T-helper 17 cell (primary cell): Measurements from ENCODE around the gene NSMCE1. TPM values are rescaled to one million over a fixed set of nuclear protein-coding genes. Genes with fewer than 3 reads are reported as not detected.

ENCODE experiments used
- ATAC-seq: fragments of 150-1000 bp; cut with Tn5 transposase; 2 replicates; pipeline ENCODE4 v1.10.0; 2021; ENCODE audit warnings: mild to moderate bottlenecking, moderate library complexity
- DNase-seq, 3 donors: peaks; one replicate each; pipeline versions ENCODE4 v3.0.0 to v3.0.0-alpha.2; 2020 to 2021
- H3K9me3 ChIP-seq: one replicate; pipeline ENCODE4 v1.7.0; 2013; ENCODE audit warnings: low read length, mild to moderate bottlenecking; ENCODE audit not compliant: control insufficient read depth, poor library complexity, severe bottlenecking
- H3K27ac Mint-ChIP-seq: one replicate; pipeline ENCODE4 v1.8.0; 2022; ENCODE audit warnings: mild to moderate bottlenecking, moderate library complexity, mixed read lengths
- H3K27me3 Mint-ChIP-seq: one replicate; pipeline ENCODE4 v1.8.0; 2022; ENCODE audit warnings: mixed read lengths
- H3K36me3 Mint-ChIP-seq: one replicate; pipeline ENCODE4 v1.8.0; 2022; ENCODE audit warnings: low read depth, mixed read lengths
- H3K4me1 Mint-ChIP-seq: one replicate; pipeline ENCODE4 v1.8.0; 2022; ENCODE audit warnings: mild to moderate bottlenecking, mixed read lengths
- H3K4me3 Mint-ChIP-seq: one replicate; pipeline ENCODE4 v1.8.0; 2022; ENCODE audit warnings: mild to moderate bottlenecking, moderate library complexity, mixed read lengths
- total RNA-seq, 4 donors: library from RNA in 2 of 4; stranded (reverse) in 2 of 4; gene quantifications; one replicate each; pipeline ENCODE4 v1.2.3 and lab custom pipeline; 2022 to 2026

Gene NSMCE1
- total RNA-seq, 2 donors from 2014 or later, result 35.1 to 49.2 TPM

- no peaks in the 10 kb centered on the region for H3K9me3 ChIP-seq
- H3K27me3 Mint-ChIP-seq, result no peaks in the 10 kb centered on the region
- no peak for ATAC-seq
- peaks cover 79% of the 10 kb centered on the region for H3K4me1 Mint-ChIP-seq
- H3K4me3 Mint-ChIP-seq, result peak overlapping the region; percentile 47
- DNase-seq, result no peak
- H3K27ac Mint-ChIP-seq, result peak overlapping the region; percentile 100
- peaks cover 2% of the 10 kb centered on the region for H3K36me3 Mint-ChIP-seq
Measured at GRCh38 chr16:27233731-27234130, 34.8 kb downstream of the NSMCE1 start.

DNA sequence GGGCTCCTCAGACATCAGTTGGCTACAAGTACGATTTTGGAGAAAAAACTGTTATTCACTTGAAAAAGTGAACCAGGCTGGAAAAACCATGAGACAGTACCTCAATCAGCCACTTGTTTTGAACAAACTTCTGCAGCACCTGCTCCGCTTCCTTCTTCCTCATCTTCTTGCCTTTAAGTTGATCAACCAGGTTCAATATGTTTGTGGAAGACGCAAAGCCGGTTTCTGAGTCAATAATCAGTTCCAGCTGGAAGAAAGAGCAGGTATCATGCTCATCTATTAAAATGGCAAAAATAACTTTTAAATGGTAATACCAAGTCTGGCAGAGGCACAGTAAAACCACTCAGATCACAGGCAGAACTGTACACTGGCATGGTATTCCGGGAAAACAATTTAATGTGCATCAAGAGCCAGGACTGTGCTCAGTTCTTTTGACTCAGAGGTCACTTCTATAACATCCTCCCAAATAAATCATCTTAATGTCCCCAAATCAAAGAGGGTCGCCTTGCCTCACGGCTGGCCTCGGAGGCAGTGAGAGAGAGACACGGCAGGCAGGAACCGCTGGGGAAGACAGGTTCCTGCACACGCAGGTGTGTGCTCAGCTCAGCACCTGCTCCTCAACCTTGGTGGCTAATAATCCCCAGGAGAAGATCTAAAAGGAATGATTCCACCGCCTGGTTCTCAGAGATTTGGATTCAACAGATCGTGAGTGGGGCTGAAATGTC lies 35.5 kb downstream of the NSMCE1 start:
- no peaks in the 10 kb centered on the region for H3K9me3 ChIP-seq
- Mint-ChIP-seq H3K27me3 (no peaks in the 10 kb centered on the region), H3K4me3 (peak overlapping the region; percentile 82), H3K4me1 (peaks cover 75% of the 10 kb centered on the region), H3K27ac (peak overlapping the region; percentile 100), H3K36me3 (peaks cover 2% of the 10 kb centered on the region)
- no peak for DNase-seq
- ATAC-seq, result no peak

GRCh38 chr16:27232061-27232900 lies 36.3 kb downstream of the NSMCE1 start:
- peak overlapping the region; percentile 82 for H3K4me3 Mint-ChIP-seq
- H3K27me3 Mint-ChIP-seq, result no peaks in the 10 kb centered on the region
- H3K36me3 Mint-ChIP-seq, result peaks cover 2% of the 10 kb centered on the region
- H3K4me1 Mint-ChIP-seq, result peaks cover 69% of the 10 kb centered on the region
- no peaks in the 10 kb centered on the region for H3K9me3 ChIP-seq
- H3K27ac Mint-ChIP-seq, result peak overlapping the region; percentile 100
- ATAC-seq (no peak), DNase-seq (no peak)

GRCh38 chr16:27231692-27232060 lies 36.9 kb downstream of the NSMCE1 start:
- no peak for DNase-seq
- no peaks in the 10 kb centered on the region for H3K9me3 ChIP-seq
- ATAC-seq, result no peak
- H3K4me1 Mint-ChIP-seq, result peaks cover 63% of the 10 kb centered on the region
- no peaks in the 10 kb centered on the region for H3K27me3 Mint-ChIP-seq
- H3K4me3 Mint-ChIP-seq, result peak overlapping the region; percentile 82
- peak overlapping the region; percentile 100 for H3K27ac Mint-ChIP-seq
- H3K36me3 Mint-ChIP-seq, result peaks cover 2% of the 10 kb centered on the region

GRCh38 chr16:27230562-27231001 lies 38.0 kb downstream of the NSMCE1 start:
- peak overlapping the region; percentile 100 for H3K27ac Mint-ChIP-seq
- ATAC-seq, result peak; percentile 67
- peaks cover 2% of the 10 kb centered on the region for H3K36me3 Mint-ChIP-seq
- no peaks in the 10 kb centered on the region for H3K27me3 Mint-ChIP-seq
- H3K4me1 Mint-ChIP-seq, result peaks cover 63% of the 10 kb centered on the region
- peak overlapping the region; percentile 90 for H3K4me3 Mint-ChIP-seq
- peak; percentile 43 to 64 (median 64) for DNase-seq
- no peaks in the 10 kb centered on the region for H3K9me3 ChIP-seq

DNA sequence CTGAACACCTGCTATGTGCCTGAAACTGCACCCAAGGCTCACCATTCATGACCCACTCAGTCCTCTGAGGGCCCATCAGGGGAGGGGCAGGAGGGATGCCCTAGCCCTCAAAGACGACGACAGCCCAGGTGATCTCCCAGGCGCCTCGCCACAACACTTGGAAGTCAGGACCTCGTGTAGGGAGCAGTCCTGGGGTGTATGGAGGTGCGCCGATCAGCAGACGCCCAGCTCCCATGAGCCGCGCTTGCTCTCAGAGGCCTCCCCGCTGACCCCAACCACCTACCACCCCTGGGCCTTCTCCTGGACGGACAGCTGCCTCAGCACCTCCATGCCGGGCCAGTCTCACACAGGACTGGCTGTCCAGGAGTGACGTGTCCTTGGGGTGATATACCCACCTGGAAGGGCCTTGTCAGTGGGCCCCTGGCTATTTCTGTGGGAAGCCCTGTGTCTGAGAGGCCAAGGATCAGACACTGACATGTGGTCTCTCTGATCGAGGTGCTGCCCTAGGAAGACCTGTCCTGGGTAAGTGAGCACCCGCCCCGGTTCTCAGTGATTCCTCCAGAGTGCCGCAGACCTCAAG lies 38.6 kb downstream of the NSMCE1 start:
- Mint-ChIP-seq H3K4me3 (peak overlapping the region; percentile 90), H3K27ac (peak overlapping the region; percentile 100), H3K4me1 (peaks cover 57% of the 10 kb centered on the region), H3K36me3 (peaks cover 2% of the 10 kb centered on the region), H3K27me3 (no peaks in the 10 kb centered on the region)
- DNase-seq, result no peak
- ATAC-seq, result no peak
- no peaks in the 10 kb centered on the region for H3K9me3 ChIP-seq

DNA sequence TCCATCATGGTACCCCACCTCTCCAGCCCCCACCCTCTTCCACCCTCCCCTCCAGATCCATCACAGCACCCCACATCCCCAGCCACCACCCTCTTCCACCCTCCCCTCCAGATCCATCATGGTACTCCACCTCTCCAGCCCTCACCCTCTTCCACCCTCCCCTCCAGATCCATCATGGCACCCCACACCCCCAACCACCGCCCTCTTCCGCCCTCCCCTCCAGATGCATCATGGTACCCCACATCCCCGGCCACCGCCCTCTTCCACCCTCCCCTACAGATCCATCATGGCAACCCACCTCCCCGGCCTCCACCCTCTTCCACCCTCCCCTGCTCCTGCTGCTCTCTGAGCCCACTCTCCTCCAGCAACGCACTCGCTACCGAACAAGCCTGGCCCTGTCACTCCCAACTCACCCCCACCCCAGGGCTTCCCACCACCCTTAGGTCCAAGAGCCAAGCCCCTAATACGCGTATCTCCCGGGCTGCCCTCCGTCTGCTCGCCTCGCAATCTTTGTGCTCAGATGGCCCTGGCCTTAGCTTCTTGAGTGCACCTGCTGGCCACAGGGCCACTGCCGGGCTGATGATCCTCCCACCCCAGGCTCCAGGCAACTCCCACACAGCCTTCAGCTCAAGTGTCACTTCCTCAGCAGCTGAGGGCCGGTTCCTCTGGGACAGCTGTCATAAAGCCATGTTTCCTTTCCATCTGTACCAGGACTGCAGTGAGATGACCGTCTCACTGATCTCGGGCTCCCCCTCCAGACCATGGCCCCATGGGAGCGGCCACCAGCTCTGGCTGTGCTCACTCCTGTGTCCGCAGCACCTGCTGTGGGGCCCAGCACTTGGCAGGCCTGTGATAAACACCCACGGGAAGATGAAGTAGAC lies 39.7 kb downstream of the NSMCE1 start:
- H3K4me1 Mint-ChIP-seq, result peaks cover 52% of the 10 kb centered on the region
- H3K36me3 Mint-ChIP-seq, result peaks cover 3% of the 10 kb centered on the region
- peak overlapping the region; percentile 100 for H3K27ac Mint-ChIP-seq
- H3K4me3 Mint-ChIP-seq, result no peak overlapping the region
- no peaks in the 10 kb centered on the region for H3K9me3 ChIP-seq
- no peak for DNase-seq
- no peak for ATAC-seq
- no peaks in the 10 kb centered on the region for H3K27me3 Mint-ChIP-seq

GRCh38 chr16:27228045-27228444 lies 40.5 kb downstream of the NSMCE1 start:
- ATAC-seq (no peak), DNase-seq (no peak)
- Mint-ChIP-seq H3K27ac (no peak overlapping the region), H3K27me3 (no peaks in the 10 kb centered on the region), H3K4me1 (peaks cover 45% of the 10 kb centered on the region), H3K36me3 (peaks cover 3% of the 10 kb centered on the region), H3K4me3 (no peak overlapping the region)
- no peaks in the 10 kb centered on the region for H3K9me3 ChIP-seq

GRCh38 chr16:27226976-27227705 lies 41.4 kb downstream of the NSMCE1 start:
- Mint-ChIP-seq H3K27ac (peak overlapping the region; percentile 24), H3K4me1 (peaks cover 37% of the 10 kb centered on the region), H3K36me3 (peaks cover 3% of the 10 kb centered on the region), H3K27me3 (no peaks in the 10 kb centered on the region), H3K4me3 (no peak overlapping the region)
- H3K9me3 ChIP-seq, result no peaks in the 10 kb centered on the region
- ATAC-seq, result no peak
- no peak for DNase-seq

DNA sequence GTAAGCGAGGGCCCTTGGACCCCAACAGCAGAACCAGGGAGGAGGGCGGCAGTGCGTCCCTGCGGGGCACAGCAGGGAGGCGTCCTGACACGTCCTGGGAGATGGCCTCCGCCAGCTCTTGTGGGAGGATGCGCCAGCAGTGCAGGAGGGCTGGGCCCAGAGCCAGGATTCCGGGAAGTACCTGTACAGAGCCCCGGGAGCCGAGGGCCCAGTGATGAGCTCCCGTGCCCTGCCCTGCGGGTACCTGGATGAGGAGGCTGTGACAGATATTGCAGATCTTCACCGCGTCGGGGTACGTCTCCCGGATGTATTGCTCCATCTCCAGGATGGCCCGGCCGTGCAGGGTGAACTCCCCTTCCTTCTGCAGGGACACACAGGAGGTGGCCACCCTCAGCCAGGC lies 42.1 kb downstream of the NSMCE1 start:
- H3K9me3 ChIP-seq, result no peaks in the 10 kb centered on the region
- no peak for ATAC-seq
- Mint-ChIP-seq H3K4me1 (peaks cover 31% of the 10 kb centered on the region), H3K36me3 (peaks cover 3% of the 10 kb centered on the region), H3K4me3 (peak overlapping the region; percentile 41), H3K27me3 (no peaks in the 10 kb centered on the region), H3K27ac (no peak overlapping the region)
- no peak for DNase-seq

- Mint-ChIP-seq H3K27ac (no peak overlapping the region), H3K4me3 (no peak overlapping the region), H3K36me3 (peaks cover 3% of the 10 kb centered on the region), H3K4me1 (peaks cover 27% of the 10 kb centered on the region), H3K27me3 (no peaks in the 10 kb centered on the region)
- DNase-seq (no peak), ATAC-seq (no peak)
- no peaks in the 10 kb centered on the region for H3K9me3 ChIP-seq
Measured at GRCh38 chr16:27225536-27226360, 42.8 kb downstream of the NSMCE1 start.
